GM21529 (cell line): ENCODE measurements around the gene IGF2BP3.

Experiments used
- ATAC-seq: cut with Tn5 transposase; IDR thresholded peaks from one replicate; pipeline ENCODE4 v1.9.1; 2021; ENCODE audit not compliant: unreplicated experiment

The IGF2BP3 gene

DNA sequence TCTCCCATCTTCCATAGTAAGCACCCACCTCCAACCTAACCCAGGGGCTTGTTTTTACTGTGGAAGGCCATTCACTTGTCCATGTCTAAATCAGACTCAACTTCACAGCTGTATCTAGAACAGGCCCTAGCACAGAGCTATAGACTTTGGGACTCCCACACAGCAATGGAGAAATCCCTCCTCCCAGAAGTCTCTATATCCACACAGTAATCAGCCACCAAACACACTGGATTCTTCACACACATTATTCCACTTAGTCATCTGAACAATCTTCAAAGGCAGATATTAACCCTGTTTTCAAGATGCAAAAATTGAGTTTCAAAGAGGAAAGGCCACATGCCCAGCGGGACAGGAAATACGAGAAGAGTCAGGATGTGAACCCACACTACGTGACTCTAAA is 89.3 kb downstream of the IGF2BP3 start:
- no peak for ATAC-seq

DNA sequence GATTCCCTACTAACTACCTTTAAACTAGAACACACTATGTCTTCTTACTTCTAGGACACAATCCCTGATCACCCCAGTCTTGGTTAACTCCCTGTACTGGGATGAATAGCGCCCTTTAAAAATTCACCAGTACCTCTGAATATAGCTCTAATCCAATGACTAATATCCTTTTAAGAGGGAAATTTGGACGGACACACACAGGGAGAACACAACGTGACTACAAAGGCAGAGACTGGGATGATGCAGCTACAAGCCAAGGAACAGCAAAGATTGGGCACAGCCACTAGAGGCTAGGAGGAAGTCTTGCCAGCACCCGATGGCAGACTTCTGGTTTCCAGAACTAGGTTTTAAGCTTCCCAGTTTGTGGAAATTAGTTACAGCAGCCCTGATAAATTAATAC is 89.7 kb downstream of the IGF2BP3 start:
- ATAC-seq = no peak

DNA sequence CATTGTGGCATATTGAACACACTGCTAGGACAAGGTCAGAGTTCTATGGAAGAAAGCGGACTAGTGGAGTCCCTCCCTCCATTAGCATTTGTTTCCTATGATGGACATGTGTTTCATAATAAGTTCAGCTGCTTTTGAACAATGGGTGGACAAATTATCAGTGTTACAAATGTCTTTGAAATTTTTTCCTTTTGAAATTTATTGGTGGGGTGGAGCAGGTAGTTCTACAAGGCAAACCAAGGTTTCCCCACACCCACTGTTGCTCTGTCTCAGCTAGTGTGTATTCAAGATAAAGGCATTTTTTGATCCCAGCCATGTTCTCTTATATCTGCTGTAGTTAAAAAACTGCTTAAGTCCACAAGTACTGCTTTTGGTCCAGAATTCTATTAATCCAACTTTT is 91.3 kb downstream of the IGF2BP3 start:
- no peak for ATAC-seq

DNA sequence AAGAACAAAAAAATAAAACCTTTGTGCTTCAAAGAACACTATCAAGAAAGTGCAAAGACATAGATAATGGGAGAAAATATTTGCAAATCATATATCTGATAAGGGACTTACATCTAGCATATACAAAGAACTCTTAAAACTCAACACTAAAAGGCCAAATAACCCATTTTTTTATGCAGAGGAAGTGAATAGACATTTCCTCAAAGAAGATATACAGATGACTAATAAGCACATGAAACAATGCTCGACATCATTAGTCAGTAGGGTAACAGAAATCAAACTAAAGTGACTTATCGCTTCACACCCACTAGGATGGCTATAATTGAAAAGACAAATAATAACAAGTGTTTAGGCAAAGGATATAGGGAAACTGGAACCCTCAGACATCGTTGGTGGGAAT is 93.2 kb downstream of the IGF2BP3 start:
- no peak for ATAC-seq

GRCh38 chr7:23373151-23374004 is 96.9 kb downstream of the IGF2BP3 start:
- peak; percentile 59 for ATAC-seq

DNA sequence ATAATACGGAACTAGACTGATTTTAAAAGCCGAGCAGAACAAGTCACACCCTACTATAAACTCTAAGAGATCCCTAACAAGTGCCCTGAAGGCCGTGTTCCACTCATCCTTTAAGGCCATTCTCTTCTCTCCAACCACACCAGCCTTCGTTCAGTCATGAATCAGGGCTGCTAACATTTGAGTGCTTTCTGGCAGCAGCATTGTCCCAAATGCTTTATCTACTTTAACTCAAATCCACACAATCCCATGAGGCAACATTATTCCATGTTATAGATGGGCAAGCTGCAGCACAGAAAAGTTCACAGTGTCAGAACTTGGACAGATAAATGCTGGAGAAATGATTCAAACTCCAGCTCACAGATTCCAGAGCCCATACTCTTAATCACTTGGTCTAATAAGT is 97.7 kb downstream of the IGF2BP3 start:
- no peak for ATAC-seq

DNA sequence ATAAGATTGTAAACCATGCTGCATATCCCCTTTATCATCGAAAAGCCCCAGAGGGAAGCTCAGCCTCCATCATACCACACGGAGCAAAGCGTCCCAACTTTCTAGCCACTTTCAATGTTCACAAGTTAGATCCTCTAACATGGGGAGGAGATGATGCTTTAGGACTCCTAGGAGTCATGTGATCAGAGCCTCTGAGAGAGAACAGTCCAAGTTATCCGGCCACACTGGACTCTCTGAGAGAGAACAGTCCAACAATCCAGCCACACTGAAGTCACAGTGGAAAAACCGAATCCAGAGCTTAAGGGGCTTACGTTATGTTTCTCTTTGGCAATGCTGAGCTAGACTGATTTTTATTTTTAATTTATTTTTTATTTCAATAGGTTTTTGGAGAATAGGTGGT is 98.6 kb downstream of the IGF2BP3 start:
- no peak for ATAC-seq

GRCh38 chr7:23369695-23370404 is 100.4 kb downstream of the IGF2BP3 start:
- ATAC-seq = no peak

DNA sequence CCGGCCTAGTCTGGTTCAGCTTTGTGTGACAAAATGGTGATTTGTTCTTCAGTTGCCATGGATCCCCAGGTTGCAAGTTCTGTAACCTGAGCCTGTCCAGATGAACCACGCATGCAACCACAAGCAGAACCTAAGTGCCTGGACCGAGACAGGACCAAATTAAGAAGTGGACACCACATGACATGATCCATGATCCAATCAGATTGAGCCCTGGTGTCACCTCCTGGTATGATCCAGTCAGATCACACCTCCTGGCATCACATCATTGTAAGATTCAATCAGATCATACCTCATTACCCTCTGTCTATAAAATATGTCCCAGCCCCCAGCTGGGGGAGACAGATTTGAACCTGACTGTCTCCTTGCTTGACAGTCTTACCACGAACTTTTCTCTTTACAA is 101.2 kb downstream of the IGF2BP3 start:
- no peak for ATAC-seq

GRCh38 chr7:23358152-23358674 is 112.1 kb downstream of the IGF2BP3 start:
- no peak for ATAC-seq

- peak; percentile 46 for ATAC-seq
Observed at GRCh38 chr7:23357190-23358093, 112.8 kb downstream of the IGF2BP3 start.

DNA sequence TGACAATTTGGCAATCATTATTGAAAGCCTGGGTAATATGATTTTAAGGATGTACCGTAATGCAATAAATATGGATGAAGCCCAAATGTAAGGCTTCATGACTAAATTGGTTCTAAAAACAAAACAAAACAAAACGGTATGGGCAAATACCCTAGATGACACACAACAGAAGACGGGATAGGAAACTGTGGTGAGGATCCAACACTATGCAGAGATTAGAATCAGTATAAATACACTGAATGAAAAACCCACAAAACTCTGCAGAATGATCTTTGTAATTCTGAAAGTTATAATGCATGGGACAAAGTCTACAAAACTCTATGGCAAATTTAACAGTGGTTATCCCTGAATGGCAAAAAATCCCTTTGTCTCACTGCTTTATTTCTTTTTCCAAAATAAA is 113.6 kb downstream of the IGF2BP3 start:
- no peak for ATAC-seq

DNA sequence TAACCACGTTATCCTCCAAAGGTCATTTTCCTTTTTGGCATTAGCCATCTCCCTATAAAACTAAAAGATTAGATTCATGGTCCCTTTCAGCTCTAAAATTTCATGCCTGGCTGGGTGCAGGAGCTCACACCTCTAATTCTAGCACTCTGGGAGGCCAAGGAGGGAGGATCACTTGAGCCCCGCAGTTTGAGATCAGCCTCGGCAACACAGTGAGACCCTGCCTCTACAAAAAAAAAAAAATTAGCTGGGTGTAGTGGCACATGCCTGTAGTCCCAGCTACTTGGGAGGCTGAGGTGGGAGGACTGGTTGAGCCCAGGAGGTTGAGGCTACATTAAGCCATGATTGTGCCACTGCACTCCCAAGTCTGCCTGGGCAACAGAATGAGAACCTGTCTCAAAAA is 114.1 kb downstream of the IGF2BP3 start:
- ATAC-seq = no peak

- peak; percentile 49 for ATAC-seq
Observed at GRCh38 chr7:23353172-23353571, 117.1 kb downstream of the IGF2BP3 start.

- no peak for ATAC-seq
Observed at GRCh38 chr7:23350466-23350865, 119.8 kb downstream of the IGF2BP3 start.

- no peak for ATAC-seq
Observed at GRCh38 chr7:23349484-23350157, 120.7 kb downstream of the IGF2BP3 start.

DNA sequence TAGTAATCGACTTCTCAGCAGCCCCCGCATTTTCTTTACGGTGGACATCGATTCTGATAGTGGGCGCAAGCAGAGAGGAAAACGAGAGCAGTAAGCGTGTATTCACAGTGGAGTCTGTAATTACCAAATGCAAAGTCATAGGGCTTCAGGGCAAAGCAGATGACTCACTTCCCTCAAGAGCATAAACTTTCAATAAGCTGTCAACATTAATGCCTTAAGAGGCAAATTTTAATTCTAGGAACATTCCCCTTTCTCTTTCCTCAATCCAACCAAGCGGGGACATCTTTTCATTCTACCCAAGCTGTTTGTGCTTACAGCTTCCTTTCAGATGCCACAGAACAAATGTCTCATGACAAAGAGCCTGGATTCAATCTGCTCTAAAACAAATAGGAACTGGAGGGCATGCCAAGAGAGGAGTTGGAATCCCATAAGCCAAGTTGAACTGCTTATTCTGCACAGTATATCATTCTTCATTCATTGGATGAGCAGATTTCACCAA is 122.6 kb downstream of the IGF2BP3 start:
- no peak for ATAC-seq

DNA sequence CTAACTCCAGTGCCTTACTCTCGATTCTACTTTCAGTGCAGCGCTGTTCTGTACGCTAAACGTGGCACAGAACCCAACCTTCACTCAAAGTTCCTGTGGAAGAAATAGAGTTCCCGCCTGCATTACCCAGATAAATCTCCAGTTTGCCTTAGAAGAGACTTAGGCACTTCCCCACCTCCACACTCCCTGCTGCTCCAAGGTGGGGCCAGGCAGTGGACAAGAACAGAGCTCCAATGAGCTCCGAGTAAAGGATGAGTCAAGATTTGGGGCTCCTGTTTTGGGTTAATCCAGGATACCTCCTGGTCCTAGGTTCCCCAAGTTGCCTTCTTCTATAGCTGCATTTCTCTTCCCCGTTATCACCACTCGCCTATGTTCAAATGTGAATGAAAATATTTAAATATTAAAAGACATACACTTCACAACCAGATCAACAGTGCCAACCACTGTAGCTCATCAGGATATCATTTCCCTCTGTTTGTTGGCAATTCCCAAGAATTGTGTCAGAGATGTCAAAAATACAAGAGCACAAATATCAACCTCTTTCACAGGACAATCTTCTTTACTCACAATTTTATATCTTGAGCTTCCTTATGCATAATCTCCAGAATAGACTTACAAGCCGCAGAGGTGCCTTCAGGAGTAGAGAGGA is 123.1 kb downstream of the IGF2BP3 start:
- ATAC-seq = no peak

GRCh38 chr7:23346316-23346715 is 124.0 kb downstream of the IGF2BP3 start:
- ATAC-seq = peak; percentile 72

DNA sequence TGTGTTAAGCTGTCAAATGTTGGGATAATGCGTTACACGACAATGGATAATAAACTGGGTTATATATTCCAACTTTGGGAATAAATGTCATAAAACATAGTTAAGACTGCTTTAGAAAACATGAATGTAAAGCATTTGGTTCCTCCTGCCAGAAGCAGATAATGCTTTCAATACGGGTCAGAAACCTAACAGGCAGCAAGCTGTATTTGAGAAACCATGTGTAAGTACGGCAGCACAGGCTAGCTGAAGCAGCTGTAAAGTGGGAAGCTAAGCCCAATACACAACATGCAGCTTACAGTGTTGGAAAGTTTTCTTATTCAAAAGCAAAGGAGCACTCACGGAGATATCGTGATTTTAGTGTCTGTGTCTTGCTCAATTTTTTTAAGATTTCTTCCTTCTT is 124.7 kb downstream of the IGF2BP3 start:
- ATAC-seq = no peak
